ENCODE data around the gene HIP1. TPM values are rescaled to one million over a fixed set of nuclear protein-coding genes. Genes with fewer than 3 reads are reported as not detected.

HIP1 gene
- total and polyA plus RNA-seq, 2 of the 4 experiments (the other 2 are of a cell fraction) = 6.8 to 10.0 TPM

GRCh38 chr7:75617634-75618234 lies 121.0 kb downstream of the HIP1 start:
- DNase-seq = no peak
- no peak overlapping the region for H4K8ac ChIP-seq (ENCODE audit: low read depth in 2 of 2, low read length in 2 of 2)
- no peaks in the 10 kb centered on the region for H3K4me1 ChIP-seq (ENCODE audit: control insufficient read depth, insufficient read depth, low read length)
- H3K9ac ChIP-seq (ENCODE audit: low read depth, low read length) = no peak overlapping the region
- no peaks in the 10 kb centered on the region for H3K36me3 ChIP-seq (ENCODE audit: control insufficient read depth, insufficient read depth, low read length)
- intact Hi-C loops (cut with micrococcal nuclease) (no loop called here), dilution Hi-C loops (cut with HindIII; ENCODE audit: low sequenced_read_pairs, unreplicated experiment) (no loop called here), in situ Hi-C loops (cut with MboI; ENCODE audit: low sequenced_read_pairs) (no loop called here)
- no peak overlapping the region for H3K4ac ChIP-seq (ENCODE audit: low read depth, low read length)
- ChIA-PET CTCF (no interaction called here), POLR2A (ENCODE audit: unreplicated experiment) (no interaction called here)
- H4K5ac ChIP-seq (ENCODE audit: low read depth, low read length) = no peak overlapping the region
- H3K14ac ChIP-seq (replicated peaks; ENCODE audit: low read depth, low read length) = no peak overlapping the region
- H2AK5ac ChIP-seq (ENCODE audit: low read depth, low read length) = no peak overlapping the region
- H3K4me2 ChIP-seq (ENCODE audit: low read depth, low read length) = no peak overlapping the region
- no peaks in the 10 kb centered on the region for H3K27me3 ChIP-seq (ENCODE audit: control insufficient read depth, insufficient read depth, low read length)
- H3K56ac ChIP-seq (ENCODE audit: extremely low read depth, insufficient read depth, low read length) = no peak overlapping the region
- 85% methylated on average over 6 of the region's 12 CpGs; no CpG with 5 or more reads in 1 of the 2 experiments for WGBS, 2 experiments (ENCODE audit: extremely low coverage in 2 of 2, insufficient read length in 1 of 2)
- no peaks in the 10 kb centered on the region for H3K9me3 ChIP-seq (ENCODE audit: control insufficient read depth, insufficient read depth, low read length)
- no peak for ATAC-seq (ENCODE audit: low read depth)
- no peak overlapping the region for H3K27ac ChIP-seq (ENCODE audit: insufficient read depth, low read length)
- no peak overlapping the region for H2BK5ac ChIP-seq (ENCODE audit: low read depth, low read length, poor library complexity, severe bottlenecking)
- H2AK9ac ChIP-seq (replicated peaks; ENCODE audit: low read depth, low read length, poor library complexity) = no peak overlapping the region
- H3K9me1 ChIP-seq (ENCODE audit: insufficient read depth, low read length) = peaks cover 8% of the 10 kb centered on the region; the same call in 1 of the 2 replicates
- H2BK15ac ChIP-seq (ENCODE audit: low read depth, low read length) = no peak overlapping the region
- no peak overlapping the region for H2BK120ac ChIP-seq (ENCODE audit: low read depth, low read length)
- H3K23ac ChIP-seq (ENCODE audit: low read depth, low read length) = no peak overlapping the region
- H3K4me3 ChIP-seq (ENCODE audit: insufficient read depth, low read depth, low read length) = no peak overlapping the region
- no peaks in the 10 kb centered on the region for H4K20me1 ChIP-seq (ENCODE audit: insufficient read depth, low read length)
- BruUV-seq (replicated peaks) = no TSS peak
- H4K91ac ChIP-seq (ENCODE audit: insufficient read depth, low read depth, low read length) = no peak overlapping the region
- peaks cover 0 to 22% of the 10 kb centered on the region in 2 experiments; a peak in 2 of 4 replicates for H3K79me1 ChIP-seq (ENCODE audit: low read depth in 1 of 2, low read length in 2 of 2)
- TF ChIP-seq MXI1 (IDR thresholded peaks at IDR 0.05; ENCODE audit: borderline replicate concordance, low read depth, low read length) (no peak), BHLHE40 (IDR thresholded peaks at IDR 0.05; ENCODE audit: low read depth, low read length) (no peak)
- no peak overlapping the region for H3K18ac ChIP-seq (ENCODE audit: low read depth, low read length)
- H2BK20ac ChIP-seq (ENCODE audit: low read depth, low read length) = no peak overlapping the region
- H2AFZ ChIP-seq (replicated peaks; ENCODE audit: low read length, poor library complexity) = no peak overlapping the region
